Stimulated activated CD4-positive, alpha-beta T cell treated with anti-CD3 and anti-CD28 coated beads, Interleukin-2, amount 100 ng/mL, for 24 hours (primary cell): Measurements from ENCODE around the gene GABRA4.

ENCODE experiments used
- DNase-seq, 2 donors: peaks; one replicate each; pipeline ENCODE4 v3.0.0-alpha.2; 2020

GABRA4 gene

GRCh38 chr4:46924789-46925529 is 68.4 kb downstream of the GABRA4 start:
- DNase-seq: no peak

GRCh38 chr4:46922205-46922604 is 71.2 kb downstream of the GABRA4 start:
- DNase-seq: no peak

- no peak for DNase-seq
These were observed 84.3 kb downstream of the GABRA4 start, which contains the start of gene COX7B2 for GRCh38 chr4:46909078-46909477. TSS of gene COX7B2 (minus strand) at chr4:46909245. CDS start at chr4:46735192, 174,053 bp downstream.

GRCh38 chr4:46908148-46908547 is 85.2 kb downstream of the GABRA4 start:
- DNase-seq: no peak

- DNase-seq: no peak
These were observed 93.3 kb downstream of the GABRA4 start for GRCh38 chr4:46900082-46900481.

- no peak for DNase-seq
These were observed 98.6 kb downstream of the GABRA4 start for GRCh38 chr4:46894826-46895225.

GRCh38 chr4:46890056-46890455 is 103.3 kb downstream of the GABRA4 start:
- no peak for DNase-seq

- DNase-seq: no peak
These were observed 104.0 kb downstream of the GABRA4 start for GRCh38 chr4:46889410-46889809.

GRCh38 chr4:46886711-46887110 is 106.7 kb downstream of the GABRA4 start:
- no peak for DNase-seq

- no peak for DNase-seq
These were observed 114.7 kb downstream of the GABRA4 start for GRCh38 chr4:46878641-46879040.

GRCh38 chr4:46874811-46875210 is 118.6 kb downstream of the GABRA4 start:
- DNase-seq: no peak

- no peak for DNase-seq
These were observed 123.0 kb downstream of the GABRA4 start for GRCh38 chr4:46870411-46870810.
